PC-3 (cell line): ENCODE data around the gene RIC1.

Source experiments
- EZH2 ChIP-seq: fragments of 300-600 bp; sonication (generic); IDR thresholded peaks from one replicate; pipeline ENCODE4 v1.6.1; 2017; ENCODE audit warnings: antibody characterized with exemption, mild to moderate bottlenecking, low read length; ENCODE audit not compliant: unreplicated experiment
- TF ChIP-seq, protein P1 (sequence below): fragments of 300-600 bp; sonication (generic); conservative IDR thresholded peaks from 2 replicates; pipeline ENCODE4 v1.5.1; 2017; ENCODE audit warnings: antibody characterized with exemption, low read depth, mild to moderate bottlenecking, low read length

DNA sequence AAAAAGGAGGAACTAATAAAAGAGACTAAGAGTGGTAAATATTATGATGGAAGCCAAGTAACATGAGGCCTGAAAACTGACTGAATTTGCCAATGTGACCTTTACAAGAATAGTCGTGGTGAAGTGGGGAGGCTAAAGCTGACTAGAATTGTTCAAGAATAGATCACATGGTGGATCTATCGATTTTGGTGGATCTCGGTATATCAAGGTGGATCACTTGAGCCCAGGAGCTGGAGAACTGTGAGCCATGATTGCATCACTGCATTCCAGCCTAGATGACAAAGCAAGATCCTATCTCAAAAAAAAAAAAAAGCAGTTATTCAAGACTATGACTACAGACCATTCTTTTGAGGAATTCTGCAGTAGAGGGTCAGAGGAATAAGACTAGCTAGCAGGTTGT is 189.0 kb downstream of the RIC1 start:
- TF ChIP-seq, protein P1, sequence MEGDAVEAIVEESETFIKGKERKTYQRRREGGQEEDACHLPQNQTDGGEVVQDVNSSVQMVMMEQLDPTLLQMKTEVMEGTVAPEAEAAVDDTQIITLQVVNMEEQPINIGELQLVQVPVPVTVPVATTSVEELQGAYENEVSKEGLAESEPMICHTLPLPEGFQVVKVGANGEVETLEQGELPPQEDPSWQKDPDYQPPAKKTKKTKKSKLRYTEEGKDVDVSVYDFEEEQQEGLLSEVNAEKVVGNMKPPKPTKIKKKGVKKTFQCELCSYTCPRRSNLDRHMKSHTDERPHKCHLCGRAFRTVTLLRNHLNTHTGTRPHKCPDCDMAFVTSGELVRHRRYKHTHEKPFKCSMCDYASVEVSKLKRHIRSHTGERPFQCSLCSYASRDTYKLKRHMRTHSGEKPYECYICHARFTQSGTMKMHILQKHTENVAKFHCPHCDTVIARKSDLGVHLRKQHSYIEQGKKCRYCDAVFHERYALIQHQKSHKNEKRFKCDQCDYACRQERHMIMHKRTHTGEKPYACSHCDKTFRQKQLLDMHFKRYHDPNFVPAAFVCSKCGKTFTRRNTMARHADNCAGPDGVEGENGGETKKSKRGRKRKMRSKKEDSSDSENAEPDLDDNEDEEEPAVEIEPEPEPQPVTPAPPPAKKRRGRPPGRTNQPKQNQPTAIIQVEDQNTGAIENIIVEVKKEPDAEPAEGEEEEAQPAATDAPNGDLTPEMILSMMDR = no peak
- no peak for TF ChIP-seq EZH2
